Breast epithelium (tissue), 4 donors: ENCODE measurements around the gene TLNRD1. TPM values are rescaled to one million over a fixed set of nuclear protein-coding genes. Genes with fewer than 3 reads are reported as not detected.

ENCODE experiments used
- DNase-seq, 2 donors: peaks; one replicate each; pipeline ENCODE4 v3.0.0-alpha.2; 2019; ENCODE audit warnings: low spot score in 2 of 2
- H3K27ac ChIP-seq, 2 donors: fragments of 200-600 bp; sonication (generic) in 1 of 2; one replicate each; pipeline ENCODE4 v1.5.1; 2016 to 2019; ENCODE audit warnings: mild to moderate bottlenecking in 1 of 2
- H3K27me3 ChIP-seq, 2 donors: fragments of 200-600 bp; sonication (generic) in 1 of 2; one replicate each; pipeline versions ENCODE4 v1.5.1 to v1.6.0; 2017 to 2019; ENCODE audit warnings: control low read depth in 1 of 2, mild to moderate bottlenecking in 1 of 2
- H3K36me3 ChIP-seq: fragments of 200-600 bp; one replicate; pipeline ENCODE4 v1.5.1; 2019
- H3K4me1 ChIP-seq, 2 donors: fragments of 200-600 bp; sonication (generic); one replicate each; pipeline ENCODE4 v1.5.1; 2016 to 2019; ENCODE audit warnings: control low read depth in 1 of 2
- H3K4me3 ChIP-seq, 3 donors: fragments of 200-600 bp; sonication (generic); 1 replicate in 2 of 3; 2 replicates in 1 of 3; pipeline ENCODE4 v1.5.1; 2016 to 2019; ENCODE audit warnings: mild to moderate bottlenecking in 3 of 3, moderate library complexity in 2 of 3
- H3K9me3 ChIP-seq, 2 donors: fragments of 200-600 bp; sonication (generic) in 1 of 2; one replicate each; pipeline ENCODE4 v1.5.1; 2016 to 2019; ENCODE audit warnings: control low read depth in 1 of 2
- CTCF ChIP-seq, 3 donors: fragments of 450-650 bp; IDR thresholded peaks; one replicate each; pipeline ENCODE4 v1.5.1; 2016 to 2017; ENCODE audit warnings: antibody characterized with exemption in 3 of 3, mild to moderate bottlenecking in 3 of 3, moderate library complexity in 3 of 3
- POLR2A ChIP-seq: fragments of 450-650 bp; IDR thresholded peaks from one replicate; pipeline ENCODE4 v1.6.1; 2016; ENCODE audit warnings: antibody characterized with exemption, mild to moderate bottlenecking, moderate library complexity
- POLR2AphosphoS5 ChIP-seq, 3 donors: sonication (generic); formaldehyde crosslinking; IDR thresholded peaks; one replicate each; pipeline ENCODE4 v1.6.1; 2017; ENCODE audit warnings: antibody characterized with exemption in 3 of 3
- intact Hi-C: fragments of 100-400 bp; cut with DNase I; formaldehyde crosslinking; loops from one replicate; pipeline ENCODE4 v1.15.1; 2023; ENCODE audit warnings: low total_unique reads
- total RNA-seq, 3 donors: library from RNA; depleted of rRNA; stranded (reverse); fragments of >200 nt; gene quantifications; one replicate each; pipeline ENCODE4 v1.1.0, GENCODE V29; 2016

Gene TLNRD1
- total RNA-seq, 3 donors from 2014 or later, result 15.1 to 21.6 (median 16.8) TPM

GRCh38 chr15:81001152-81002008, 657 bp downstream of the TLNRD1 start:
- peak overlapping the region; percentile 79 to 88 (median 83) for H3K4me3 ChIP-seq
- H3K9me3 ChIP-seq, result no peaks in the 10 kb centered on the region
- TF ChIP-seq POLR2A, result no peak
- peak in 2 of 3 donors; percentile 24 to 25 for TF ChIP-seq POLR2AphosphoS5 (IDR thresholded peaks at IDR 0.05)
- DNase-seq, result peak; percentile 42 to 58
- H3K27me3 ChIP-seq, result no peaks in the 10 kb centered on the region
- H3K4me1 ChIP-seq, result no peaks in the 10 kb centered on the region
- no peaks in the 10 kb centered on the region for H3K36me3 ChIP-seq
- peak overlapping the region; percentile 91 to 98 for H3K27ac ChIP-seq
- intact Hi-C loops, result no loop called here

GRCh38 chr15:81002009-81002330, 1.2 kb downstream of the TLNRD1 start:
- H3K9me3 ChIP-seq, result no peaks in the 10 kb centered on the region
- TF ChIP-seq CTCF (IDR thresholded peaks at IDR 0.05), result no peak
- no peaks in the 10 kb centered on the region for H3K36me3 ChIP-seq
- no peaks in the 10 kb centered on the region for H3K4me1 ChIP-seq
- peak overlapping the region; percentile 91 to 98 for H3K27ac ChIP-seq
- no peak for DNase-seq
- intact Hi-C loops, result no loop called here
- peak overlapping the region; percentile 79 to 88 (median 83) for H3K4me3 ChIP-seq
- no peaks in the 10 kb centered on the region for H3K27me3 ChIP-seq

- H3K9me3 ChIP-seq, result no peaks in the 10 kb centered on the region
- no peak for DNase-seq
- no peaks in the 10 kb centered on the region for H3K27me3 ChIP-seq
- H3K4me3 ChIP-seq, result peak overlapping the region; percentile 79 to 88 (median 83)
- no peaks in the 10 kb centered on the region for H3K36me3 ChIP-seq
- peak overlapping the region; percentile 91 to 98 for H3K27ac ChIP-seq
- H3K4me1 ChIP-seq, result no peaks in the 10 kb centered on the region
- intact Hi-C loops, result no loop called here
- TF ChIP-seq POLR2AphosphoS5 (IDR thresholded peaks at IDR 0.05), result peak in 1 of 3 donors; percentile 42
- TF ChIP-seq CTCF (IDR thresholded peaks at IDR 0.05), result no peak
- TF ChIP-seq POLR2A, result no peak
Observed at GRCh38 chr15:81002331-81003096, 1.8 kb downstream of the TLNRD1 start.

GRCh38 chr15:81003097-81003350, 2.3 kb downstream of the TLNRD1 start:
- intact Hi-C loops, result no loop called here
- no peaks in the 10 kb centered on the region for H3K4me1 ChIP-seq
- peak overlapping the region; percentile 79 to 88 (median 83) for H3K4me3 ChIP-seq

GRCh38 chr15:81006124-81006523, 5.4 kb downstream of the TLNRD1 start:
- DNase-seq, result no peak
- no peak overlapping the region for H3K4me3 ChIP-seq
- no peaks in the 10 kb centered on the region for H3K9me3 ChIP-seq
- TF ChIP-seq POLR2AphosphoS5 (IDR thresholded peaks at IDR 0.05), result no peak
- no peak for TF ChIP-seq POLR2A
- no peak for TF ChIP-seq CTCF (IDR thresholded peaks at IDR 0.05)
- no peaks in the 10 kb centered on the region for H3K4me1 ChIP-seq
- H3K27ac ChIP-seq, result no peak overlapping the region
- no peaks in the 10 kb centered on the region for H3K27me3 ChIP-seq
- no peaks in the 10 kb centered on the region for H3K36me3 ChIP-seq
- intact Hi-C loops, result no loop called here

More at GRCh38 chr15:81003097-81003350, 2.3 kb downstream of the TLNRD1 start:
- TF ChIP-seq POLR2A, result no peak
- TF ChIP-seq POLR2AphosphoS5 (IDR thresholded peaks at IDR 0.05), result no peak
- TF ChIP-seq CTCF (IDR thresholded peaks at IDR 0.05), result no peak
- H3K9me3 ChIP-seq, result no peaks in the 10 kb centered on the region
- H3K27ac ChIP-seq, result no peak overlapping the region
- H3K36me3 ChIP-seq, result no peaks in the 10 kb centered on the region
- no peaks in the 10 kb centered on the region for H3K27me3 ChIP-seq
- DNase-seq, result no peak
